Measurements from ENCODE around the gene WDR31.
"Not testable (repeated sequence)": the region's sequence is repeated elsewhere in the genome, so short reads cannot be mapped to it uniquely, and the experiment has no call there.

WDR31 gene

DNA sequence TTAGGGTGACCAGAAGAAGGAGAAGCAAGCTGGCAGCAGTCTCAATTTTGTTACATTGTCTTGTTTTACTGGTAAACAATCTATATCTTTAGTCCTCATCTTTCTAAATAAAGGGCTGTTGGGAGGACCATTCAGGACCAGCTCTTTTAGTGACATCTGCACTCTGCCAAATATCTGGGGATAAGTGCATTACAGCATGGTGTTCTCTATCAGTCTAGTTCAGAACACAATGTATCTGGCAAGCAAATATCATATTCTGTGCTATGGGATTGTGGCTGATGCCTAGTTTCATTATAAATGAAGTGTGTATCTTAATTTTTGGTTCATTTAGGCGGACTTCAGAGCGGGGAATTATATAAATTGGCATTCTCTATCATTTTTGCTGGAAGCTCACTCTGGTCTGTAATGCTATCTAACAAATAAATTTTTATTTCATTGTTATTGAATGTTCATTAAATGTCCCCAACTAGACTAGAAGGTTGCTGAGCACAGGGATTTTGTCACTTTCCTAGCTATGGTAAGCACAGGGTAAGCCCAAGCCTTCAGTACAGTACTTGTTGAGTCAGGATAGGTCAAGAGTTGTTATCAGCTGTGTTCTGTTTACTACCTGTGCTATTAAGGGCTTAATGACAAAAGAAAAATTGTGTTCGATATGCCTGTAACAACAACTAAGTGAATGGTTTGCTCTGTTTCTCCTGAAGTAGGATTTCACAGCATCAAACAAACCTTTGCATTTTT lies 11.9 kb downstream of the WDR31 start:
- DNase-seq = no peak

- no peak for DNase-seq
Measured at GRCh38 chr9:113326230-113326629, 13.8 kb downstream of the WDR31 start.

DNA sequence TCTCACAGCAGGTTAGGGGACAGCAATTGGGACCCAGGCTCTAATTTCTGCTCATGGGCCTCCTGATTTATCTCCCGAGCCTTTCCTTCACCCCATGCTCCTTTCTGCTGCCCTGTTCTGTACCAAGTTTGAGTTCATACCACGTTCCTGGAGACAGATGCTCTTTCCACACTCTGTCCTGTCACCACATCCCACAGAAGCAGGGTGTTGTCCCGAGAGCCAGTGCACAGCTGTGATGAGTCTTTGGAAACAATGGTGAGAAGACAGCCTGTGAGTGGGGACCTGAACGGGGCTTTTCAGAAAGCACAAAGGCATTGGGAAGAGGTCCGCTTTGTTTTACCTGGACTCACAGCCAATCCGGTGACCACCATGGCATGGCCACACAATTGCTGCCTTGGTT lies 17.4 kb downstream of the WDR31 start:
- no peak for DNase-seq

DNA sequence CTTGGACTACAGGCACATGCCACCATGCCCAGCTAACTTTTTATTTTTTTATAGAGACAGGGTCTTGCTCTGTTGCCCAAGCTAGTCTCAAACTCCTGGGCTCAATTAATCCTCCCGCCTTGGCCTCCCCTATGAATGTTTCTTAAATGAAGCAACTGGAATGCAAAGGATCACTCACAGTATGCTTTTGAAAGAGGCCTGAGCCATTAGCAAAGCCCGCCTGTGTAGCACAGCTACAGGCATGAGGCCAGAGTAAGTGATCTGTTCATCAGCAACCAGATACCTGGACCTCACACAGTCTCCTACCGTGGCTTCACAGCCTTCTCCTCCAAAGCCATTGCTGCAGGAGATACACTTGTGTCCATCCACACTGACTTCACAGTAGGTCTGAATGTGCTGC lies 20.0 kb downstream of the WDR31 start:
- no peak for DNase-seq

- DNase-seq = no peak
Measured at GRCh38 chr9:113319054-113319453, 21.0 kb downstream of the WDR31 start.

DNA sequence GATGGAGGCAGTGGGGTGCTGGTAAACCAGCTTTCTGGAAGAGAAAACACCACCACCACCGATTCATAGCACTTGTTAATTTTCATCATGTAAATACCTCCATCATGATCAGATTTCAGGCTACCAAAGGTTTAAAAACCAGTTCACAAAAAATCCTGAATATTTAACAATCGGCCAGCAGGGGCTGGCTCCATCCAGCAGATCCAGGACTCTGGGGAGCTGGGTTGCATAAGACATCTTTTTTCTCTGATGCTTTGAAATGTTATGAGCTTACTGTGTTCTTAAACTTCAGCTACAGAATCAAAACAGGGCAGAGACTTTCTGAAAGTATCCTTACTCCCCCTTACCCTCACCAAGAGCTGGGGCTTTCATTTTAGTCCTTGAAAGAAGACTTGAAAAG lies 22.3 kb downstream of the WDR31 start:
- DNase-seq = no peak

DNA sequence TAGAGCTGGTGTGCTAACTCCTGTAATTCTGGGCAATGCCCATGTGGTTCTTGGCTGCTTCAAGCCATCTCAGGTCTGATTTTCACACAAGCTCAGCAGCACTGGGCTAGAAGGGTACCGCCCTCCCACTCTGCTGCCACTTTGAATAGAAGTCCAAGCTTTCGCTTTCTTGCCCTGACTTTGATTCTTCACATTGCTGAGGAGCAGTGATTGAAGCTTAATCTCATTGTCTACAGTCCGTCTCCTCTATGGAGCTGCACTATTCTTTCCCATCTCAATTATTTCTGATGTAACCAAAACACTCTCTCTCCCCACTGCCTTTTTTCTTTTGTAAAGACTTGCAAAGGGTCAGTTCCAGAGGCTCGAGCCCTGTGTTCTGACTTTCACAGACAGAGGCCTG lies 24.0 kb downstream of the WDR31 start:
- DNase-seq = no peak

DNA sequence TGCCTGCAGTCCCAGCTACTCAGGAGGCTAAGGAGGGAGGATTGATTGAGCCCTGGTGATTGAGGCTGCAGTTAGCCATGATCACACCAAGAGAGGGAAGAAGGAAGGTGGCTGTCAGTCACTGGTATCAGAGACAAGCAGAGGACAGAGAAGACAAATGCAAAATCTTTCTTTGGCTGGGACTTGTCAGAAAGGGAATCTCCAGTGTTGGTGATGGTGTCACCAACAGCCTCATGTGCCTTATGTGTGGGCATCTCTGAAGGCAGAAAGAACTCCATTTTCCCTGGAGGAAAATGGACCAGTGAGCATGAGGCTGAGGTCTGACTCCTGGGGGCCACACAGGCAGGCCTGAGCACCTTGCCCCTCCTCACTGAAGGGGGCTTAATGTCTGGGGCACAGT lies 24.8 kb downstream of the WDR31 start:
- no peak for DNase-seq

DNA sequence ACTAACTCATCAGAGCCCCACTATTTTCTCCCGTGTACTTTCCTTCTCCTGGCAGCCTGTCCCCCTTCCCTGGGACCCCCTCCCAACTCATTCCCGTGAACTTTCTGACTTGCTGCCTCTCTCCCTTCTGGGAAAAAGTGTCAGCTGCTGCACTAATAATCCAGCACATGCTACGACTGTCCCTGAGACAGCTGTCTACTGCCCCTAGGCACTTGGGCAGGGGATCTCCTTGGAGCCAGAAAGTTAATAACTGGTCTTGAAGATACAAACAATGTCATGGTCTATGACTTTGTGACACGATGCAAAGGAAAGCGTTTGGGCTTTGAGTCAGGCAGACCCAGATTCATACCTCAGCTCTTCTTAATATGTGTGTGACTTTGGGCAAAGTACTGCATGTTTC lies 26.8 kb downstream of the WDR31 start:
- DNase-seq = no peak

GRCh38 chr9:113311961-113312360 lies 28.1 kb downstream of the WDR31 start:
- DNase-seq = no peak

GRCh38 chr9:113310538-113310937 lies 29.5 kb downstream of the WDR31 start:
- no peak for DNase-seq

DNA sequence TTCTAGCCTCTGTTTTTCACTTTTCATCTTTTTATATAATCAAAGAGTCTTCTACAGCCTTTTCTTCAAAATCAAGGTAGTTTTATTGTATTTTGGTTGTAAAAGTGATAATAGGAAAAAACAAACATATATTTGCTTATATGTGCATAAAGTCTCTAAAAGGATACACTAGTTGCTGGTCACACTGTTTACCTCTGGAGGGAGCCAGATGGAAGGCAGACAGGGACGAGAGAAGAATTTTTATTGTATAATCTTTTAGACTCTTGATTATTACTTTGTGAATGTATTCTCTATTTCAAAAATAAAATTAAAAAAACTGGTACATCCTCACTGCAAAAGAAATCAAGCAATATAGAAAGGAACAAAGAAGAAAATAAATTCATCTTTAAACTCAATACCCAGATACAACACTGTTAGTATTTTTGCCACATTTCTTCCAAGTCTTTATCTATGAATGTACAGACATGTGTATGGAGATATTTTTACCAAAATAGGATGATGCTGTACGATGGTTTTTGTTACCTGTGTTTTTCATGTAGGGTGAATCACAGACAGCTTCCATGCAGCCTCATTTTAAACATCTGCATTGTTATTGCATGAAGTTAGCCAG lies 30.8 kb downstream of the WDR31 start:
- DNase-seq = no peak

DNA sequence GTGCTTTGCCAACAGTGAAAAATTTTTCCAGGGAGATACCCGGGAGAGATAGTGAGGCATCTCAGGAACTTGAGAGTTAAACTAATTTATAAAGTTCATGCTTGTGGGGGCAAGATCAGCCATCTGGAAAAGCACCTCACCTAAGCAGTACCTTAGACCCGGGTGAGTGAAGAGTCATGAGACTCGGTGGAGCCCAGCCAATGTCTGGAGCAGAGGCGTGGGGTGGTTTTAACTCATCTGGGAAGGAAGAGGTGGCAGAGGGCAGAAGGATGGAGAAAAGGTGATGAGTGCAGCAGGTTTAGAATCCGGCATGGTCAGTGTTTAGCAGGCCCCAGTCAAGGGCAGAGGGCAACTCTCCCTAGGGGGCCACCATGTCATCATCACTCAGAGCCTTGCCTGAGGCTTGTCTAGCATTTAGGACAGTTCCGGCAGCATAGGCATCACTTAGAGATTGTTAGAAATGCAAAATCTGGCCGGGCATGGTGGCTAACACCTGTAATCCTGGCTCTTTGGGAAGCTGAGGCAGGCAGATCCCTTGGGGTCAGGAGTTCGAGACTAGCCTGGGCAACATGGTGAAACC lies 32.6 kb downstream of the WDR31 start:
- no peak for DNase-seq

- DNase-seq = no peak
Measured at GRCh38 chr9:113306566-113306965, 33.5 kb downstream of the WDR31 start.

GRCh38 chr9:113302792-113303418 lies 37.2 kb downstream of the WDR31 start, which contains the start of gene RNF183:
Gene RNF183 (minus strand): TSS chr9:113303376. CDS start chr9:113298184, 5,192 bp downstream.
- no peak for DNase-seq

DNA sequence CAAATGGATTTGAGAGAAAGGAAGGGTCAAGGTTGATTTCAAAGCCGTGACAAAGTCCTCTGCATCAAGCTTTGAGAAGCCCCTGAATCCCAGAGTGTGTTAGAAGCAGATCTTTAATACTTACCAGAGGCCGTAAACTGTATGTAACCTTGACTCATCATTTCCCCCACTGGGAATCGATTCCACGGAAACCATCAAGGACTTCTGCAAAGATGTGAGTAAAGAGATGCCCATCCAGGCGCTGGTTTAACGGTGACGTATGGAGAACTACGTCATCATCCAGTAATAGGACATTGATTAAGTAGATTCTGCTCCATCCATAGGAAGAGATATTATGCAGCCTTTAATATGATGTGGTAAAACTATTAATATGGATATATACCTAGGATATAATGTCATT lies 38.5 kb downstream of the WDR31 start:
- no peak for DNase-seq

- no peak for DNase-seq
Measured at GRCh38 chr9:113299800-113300292, 40.2 kb downstream of the WDR31 start.

DNA sequence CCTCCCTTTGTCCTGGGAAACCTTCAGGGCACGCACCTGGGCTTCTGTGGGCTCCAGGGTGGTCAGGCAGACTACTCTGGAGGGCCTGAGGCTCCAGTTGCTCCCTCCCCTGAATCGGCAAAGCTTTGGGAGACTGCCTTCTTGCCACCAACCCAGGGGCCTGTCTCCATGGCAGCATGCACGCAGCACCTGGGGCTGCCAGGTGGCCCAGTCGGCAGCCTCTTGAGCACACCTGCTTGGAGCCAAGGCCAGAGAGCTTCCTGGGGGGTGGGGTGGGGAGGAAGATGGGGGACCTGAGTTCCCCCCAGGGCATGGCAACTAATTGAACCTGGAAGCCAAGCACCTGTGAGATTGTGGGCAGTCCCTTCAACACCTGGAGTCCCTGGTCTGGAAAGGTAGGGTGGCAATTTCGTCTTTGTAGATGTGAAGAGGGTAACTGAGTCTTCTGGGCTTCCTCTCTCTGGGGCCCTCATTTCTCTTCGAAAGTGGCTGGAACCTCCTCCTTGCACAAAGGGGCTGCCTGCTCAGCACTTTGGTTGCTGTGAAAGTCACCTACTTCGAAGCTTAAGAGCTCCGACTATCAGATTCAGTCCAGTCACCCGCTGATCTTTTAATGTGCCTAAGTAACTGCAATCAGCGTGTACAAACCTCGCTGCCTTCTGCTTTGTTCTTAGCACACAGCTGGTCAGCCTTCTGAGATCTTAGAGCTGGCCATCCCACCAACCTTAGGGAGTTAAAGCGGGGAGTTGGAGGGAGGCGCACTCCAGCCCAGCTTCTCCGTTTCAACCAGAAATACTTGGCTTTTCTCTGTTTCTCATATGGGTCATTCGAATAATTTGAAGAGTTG lies 40.9 kb downstream of the WDR31 start:
- DNase-seq = no peak

DNA sequence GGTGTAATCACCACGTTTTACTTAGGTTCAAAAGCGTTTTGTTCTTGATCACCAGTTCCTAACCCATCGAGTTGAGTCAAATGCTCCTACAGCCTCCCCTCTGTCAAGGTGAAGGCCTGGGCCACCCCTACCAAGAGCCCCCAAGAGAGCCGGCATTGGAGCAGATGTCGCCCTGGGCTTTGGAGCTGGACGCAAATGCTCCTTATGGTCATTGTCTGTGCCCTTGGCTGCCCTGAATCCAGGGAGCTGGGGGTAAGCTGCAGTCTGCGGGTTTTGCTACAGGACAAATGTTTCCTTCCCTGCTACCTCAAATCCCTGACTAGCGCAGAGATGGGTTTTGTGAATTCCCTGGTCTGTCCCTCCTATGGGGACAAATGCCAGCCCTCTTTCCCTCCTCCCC lies 41.8 kb downstream of the WDR31 start:
- no peak for DNase-seq

DNA sequence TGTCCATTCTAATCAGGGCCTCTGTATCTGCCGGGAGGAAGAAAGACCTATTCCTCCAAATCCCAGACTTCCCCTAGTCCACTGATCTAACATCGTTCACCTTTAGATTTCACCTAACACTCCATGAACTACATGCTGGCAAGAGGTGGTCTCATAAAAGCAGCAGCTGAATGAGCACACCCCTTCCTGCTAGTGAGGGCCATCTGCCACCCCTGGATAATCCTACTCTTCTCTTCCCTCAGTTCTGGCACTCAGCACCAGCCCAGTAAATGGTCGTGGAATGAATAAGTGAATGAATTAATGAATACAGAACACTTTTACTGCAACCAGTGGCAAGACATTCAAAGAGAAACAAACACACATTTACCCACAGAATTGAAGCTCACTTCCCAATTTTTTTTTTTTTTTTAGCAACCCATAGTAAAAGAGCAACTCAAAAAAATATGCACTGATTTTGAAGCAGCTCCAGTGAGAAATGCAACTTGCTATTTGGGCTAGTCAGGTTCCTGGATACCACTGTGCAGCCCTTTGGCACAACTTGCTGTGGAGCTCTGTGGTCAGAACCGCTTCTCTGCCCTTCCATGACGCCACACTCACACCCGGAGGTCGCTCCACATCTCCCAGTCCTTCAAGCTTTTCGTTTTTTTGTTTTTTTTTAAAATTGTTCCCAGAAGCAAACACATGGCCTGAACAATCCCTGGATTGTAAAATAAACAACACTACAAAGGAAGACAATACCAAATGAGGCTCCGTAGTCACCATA lies 43.1 kb downstream of the WDR31 start:
- no peak for DNase-seq

DNA sequence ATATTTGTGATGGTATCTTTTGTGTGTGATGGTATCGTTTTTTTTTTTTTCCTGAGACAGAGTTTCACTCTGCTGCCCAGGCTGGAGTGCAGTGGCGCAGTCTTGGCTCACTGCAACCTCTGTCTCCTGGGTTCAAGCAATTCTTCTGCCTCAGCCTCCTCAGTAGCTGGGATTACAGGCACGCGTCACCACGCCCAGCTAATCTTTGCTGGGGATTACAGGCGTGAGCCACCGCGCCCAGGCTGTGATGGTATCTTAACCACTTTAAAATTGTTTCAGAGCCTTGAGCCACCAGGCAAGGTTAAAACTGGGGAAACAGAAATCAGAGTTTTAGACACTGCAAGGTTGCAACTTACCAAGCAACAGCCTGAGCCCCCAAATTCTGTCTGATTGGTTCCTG lies 43.8 kb downstream of the WDR31 start:
- DNase-seq = not testable (repeated sequence)

DNA sequence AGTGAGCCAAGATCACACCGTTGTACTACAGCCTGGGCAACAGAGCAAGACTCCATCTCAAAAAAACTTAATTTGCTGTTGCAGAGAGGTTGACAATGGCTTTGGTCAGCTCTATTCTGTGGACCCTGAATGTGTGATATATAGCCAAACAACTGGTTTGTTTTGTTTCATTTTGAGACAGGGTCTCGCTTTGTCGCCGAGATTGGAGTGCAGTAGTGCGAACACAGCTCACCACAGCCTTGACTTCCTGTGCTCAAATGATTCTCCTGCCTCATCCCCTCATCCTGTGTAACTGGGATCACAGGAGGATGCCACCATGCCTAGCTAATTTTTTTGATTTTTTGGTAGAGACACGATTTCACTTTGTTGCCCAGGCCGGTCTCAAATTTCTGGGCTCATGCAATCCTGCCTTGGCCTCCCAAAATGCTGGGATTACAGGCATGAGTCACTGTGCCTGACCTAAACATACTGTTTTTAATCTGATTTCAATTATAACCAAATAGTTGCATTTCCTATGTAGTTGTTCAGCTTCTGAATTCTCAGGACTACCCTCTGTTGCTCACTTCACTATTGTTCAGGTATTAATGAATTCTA lies 46.7 kb downstream of the WDR31 start:
- no peak for DNase-seq
